Measurements from ENCODE around the gene ZNF492.

The ZNF492 gene

GRCh38 chr19:22633706-22634449 is at the start of gene ZNF492:
TSS of gene ZNF492 (plus strand) at chr19:22634324. CDS start at chr19:22653400, 19,076 bp downstream.
- DNase-seq (ENCODE audit: low read depth in 2 of 2): peak; percentile 67 to 68

- no peak for DNase-seq (ENCODE audit: low read depth in 2 of 2)
Measured at GRCh38 chr19:22595422-22595821, 38.7 kb upstream of the ZNF492 start.

GRCh38 chr19:22595918-22596341 is 38.2 kb upstream of the ZNF492 start:
- DNase-seq (ENCODE audit: low read depth in 2 of 2): no peak

- DNase-seq (ENCODE audit: low read depth in 2 of 2): no peak
Measured at GRCh38 chr19:22600690-22601648, 33.2 kb upstream of the ZNF492 start.

- no peak for DNase-seq (ENCODE audit: low read depth in 2 of 2)
Measured at GRCh38 chr19:22601906-22602630, 32.1 kb upstream of the ZNF492 start.

GRCh38 chr19:22602631-22603272 is 31.4 kb upstream of the ZNF492 start:
- DNase-seq (ENCODE audit: low read depth in 2 of 2): no peak

GRCh38 chr19:22603518-22604440 is 30.3 kb upstream of the ZNF492 start:
- no peak for DNase-seq (ENCODE audit: low read depth in 2 of 2)

- DNase-seq (ENCODE audit: low read depth in 2 of 2): no peak
Measured at GRCh38 chr19:22604571-22605274, 29.4 kb upstream of the ZNF492 start.

GRCh38 chr19:22605275-22606211 is 28.6 kb upstream of the ZNF492 start:
- no peak for DNase-seq (ENCODE audit: low read depth in 2 of 2)

GRCh38 chr19:22606212-22606553 is 27.9 kb upstream of the ZNF492 start:
- no peak for DNase-seq (ENCODE audit: low read depth in 2 of 2)

- DNase-seq (ENCODE audit: low read depth in 2 of 2): no peak
Measured at GRCh38 chr19:22606954-22607652, 27.0 kb upstream of the ZNF492 start.

GRCh38 chr19:22607653-22608430 is 26.3 kb upstream of the ZNF492 start:
- no peak for DNase-seq (ENCODE audit: low read depth in 2 of 2)

- no peak for DNase-seq (ENCODE audit: low read depth in 2 of 2)
Measured at GRCh38 chr19:22608441-22608840, 25.7 kb upstream of the ZNF492 start.

- no peak for DNase-seq (ENCODE audit: low read depth in 2 of 2)
Measured at GRCh38 chr19:22609630-22610029, 24.5 kb upstream of the ZNF492 start.

GRCh38 chr19:22610121-22610520 is 24.0 kb upstream of the ZNF492 start:
- DNase-seq (ENCODE audit: low read depth in 2 of 2): no peak

GRCh38 chr19:22612316-22612715 is 21.8 kb upstream of the ZNF492 start:
- no peak for DNase-seq (ENCODE audit: low read depth in 2 of 2)

- DNase-seq (ENCODE audit: low read depth in 2 of 2): no peak
Measured at GRCh38 chr19:22616659-22617058, 17.5 kb upstream of the ZNF492 start.
